Activated CD4-positive, alpha-beta T cell treated with anti-CD3 and anti-CD28 coated beads for 36 hours (primary cell): ENCODE results near the gene RIN3. TPM values are rescaled to one million over a fixed set of nuclear protein-coding genes. Genes with fewer than 3 reads are reported as not detected.
A peak's percentile ranks its signal among the peaks of the same experiment; 100 is the strongest.

ENCODE experiments used
- ATAC-seq: fragments of 200-7000 bp; cut with Tn5 transposase; one replicate; pipeline ENCODE4 v1.10.0; 2021; ENCODE audit warnings: mild to moderate bottlenecking, moderate library complexity
- CTCF ChIA-PET: fragments of 350-600 bp; sonication (Branson Sonifier 250); formaldehyde crosslinking; loops from one replicate; lab custom pipeline; 2021; ENCODE audit warnings: antibody characterized with exemption; lab: Charles Lee
- POLR2A ChIA-PET: fragments of 350-600 bp; sonication (Branson Sonifier 250); formaldehyde crosslinking; loops from one replicate; lab custom pipeline; 2021; ENCODE audit warnings: antibody characterized with exemption, inconsistent platforms; lab: Charles Lee
- DNase-seq: peaks from one replicate; pipeline ENCODE4 v3.0.0-alpha.2; 2020
- H3K27ac Mint-ChIP-seq: one replicate; pipeline ENCODE4 v1.8.0; 2021; ENCODE audit warnings: mixed read lengths
- H3K27me3 Mint-ChIP-seq: one replicate; pipeline ENCODE4 v1.8.0; 2021; ENCODE audit warnings: mixed read lengths
- H3K36me3 Mint-ChIP-seq: one replicate; pipeline ENCODE4 v1.8.0; 2021; ENCODE audit warnings: low read depth, mixed read lengths
- H3K4me1 Mint-ChIP-seq: one replicate; pipeline ENCODE4 v1.8.0; 2021; ENCODE audit warnings: mixed read lengths
- H3K4me3 Mint-ChIP-seq: one replicate; pipeline ENCODE4 v1.8.0; 2021; ENCODE audit warnings: mild to moderate bottlenecking, moderate library complexity, mixed read lengths
- H3K9me3 Mint-ChIP-seq: one replicate; pipeline ENCODE4 v1.8.0; 2021; ENCODE audit warnings: low read depth, mixed read lengths
- intact Hi-C, 2 experiments: fragments of 100-400 bp; cut with DNase I in 1 of 2; cut with micrococcal nuclease in 1 of 2; formaldehyde crosslinking; loops; one replicate each; pipeline versions ENCODE4 v1.14.2 to v1.15.1; 2022 to 2024; cut with DNase I, micrococcal nuclease
- total RNA-seq, 2 experiments: library from RNA; stranded (reverse); gene quantifications; one replicate each; pipeline ENCODE4 v1.2.3, GENCODE V29; 2021

The RIN3 gene
- total RNA-seq, 2 experiments from 2014 or later, result 23.1 to 26.4 TPM

GRCh38 chr14:92561906-92562479 is 48.4 kb downstream of the RIN3 start:
- Mint-ChIP-seq H3K4me1 (peaks cover 46% of the 10 kb centered on the region), H3K4me3 (no peak overlapping the region), H3K36me3 (peaks cover 11% of the 10 kb centered on the region), H3K9me3 (peaks cover 3% of the 10 kb centered on the region), H3K27me3 (no peaks in the 10 kb centered on the region), H3K27ac (no peak overlapping the region)
- ATAC-seq, result no peak
- CTCF ChIA-PET, result no interaction called here
- intact Hi-C loops, result loop anchor here (1.0 to 10.0 kb wide), 5 partner anchors 15 to 233 kb away; partner anchors contain the start of gene GOLGA5 (in 1 of the 2)
- DNase-seq, result no peak
- POLR2A ChIA-PET, result no interaction called here

GRCh38 chr14:92563359-92563758 is 49.8 kb downstream of the RIN3 start:
- Mint-ChIP-seq H3K9me3 (peaks cover 13% of the 10 kb centered on the region), H3K36me3 (peaks cover 17% of the 10 kb centered on the region), H3K27ac (no peak overlapping the region), H3K4me1 (peaks cover 34% of the 10 kb centered on the region), H3K4me3 (no peak overlapping the region), H3K27me3 (no peaks in the 10 kb centered on the region)
- peak; percentile 41 for DNase-seq
- intact Hi-C loops, result loop anchor here (1.0 to 10.0 kb wide), 6 partner anchors 13 to 231 kb away; partner anchors contain the start of gene GOLGA5 (in 1 of the 2)
- ChIA-PET POLR2A (no interaction called here), CTCF (interaction anchor here (0.8 to 1.7 kb wide), 5 partner anchors 9 to 119 kb away, joined by 3 to 6 read pairs (median 4); no protein-coding TSS in a partner anchor)
- peak; percentile 87 for ATAC-seq

GRCh38 chr14:92563765-92564285 is 50.2 kb downstream of the RIN3 start:
- ChIA-PET CTCF (interaction anchor here (0.7 to 1.7 kb wide), 6 partner anchors 9 to 118 kb away, joined by 3 to 6 read pairs (median 4); no protein-coding TSS in a partner anchor), POLR2A (no interaction called here)
- H3K36me3 Mint-ChIP-seq, result peaks cover 15% of the 10 kb centered on the region
- no peak for DNase-seq
- H3K27ac Mint-ChIP-seq, result no peak overlapping the region
- H3K4me3 Mint-ChIP-seq, result no peak overlapping the region
- no peak for ATAC-seq
- peaks cover 32% of the 10 kb centered on the region for H3K4me1 Mint-ChIP-seq
- no peaks in the 10 kb centered on the region for H3K27me3 Mint-ChIP-seq
- peaks cover 13% of the 10 kb centered on the region for H3K9me3 Mint-ChIP-seq
- intact Hi-C loops, result loop anchor here (1.0 to 10.0 kb wide), 6 partner anchors 13 to 231 kb away; partner anchors contain the start of gene GOLGA5 (in 1 of the 2)

- H3K27me3 Mint-ChIP-seq, result no peaks in the 10 kb centered on the region
- peaks cover 35% of the 10 kb centered on the region for H3K4me1 Mint-ChIP-seq
- no peak overlapping the region for H3K4me3 Mint-ChIP-seq
- H3K36me3 Mint-ChIP-seq, result peaks cover 15% of the 10 kb centered on the region
- ChIA-PET POLR2A (no interaction called here), CTCF (interaction anchor here (0.7 to 1.7 kb wide), 3 partner anchors 13 to 21 kb away, joined by 3 to 6 read pairs (median 4); no protein-coding TSS in a partner anchor)
- DNase-seq (no peak), ATAC-seq (no peak)
- intact Hi-C loops, result loop anchor here in 1 of 2 experiments (10.0 kb wide), 1 partner anchor 230 kb away; the partner anchor contains the start of gene GOLGA5
- H3K9me3 Mint-ChIP-seq, result peaks cover 13% of the 10 kb centered on the region
- no peak overlapping the region for H3K27ac Mint-ChIP-seq
Observed at GRCh38 chr14:92564344-92565039, 50.9 kb downstream of the RIN3 start.

- Mint-ChIP-seq H3K9me3 (peaks cover 13% of the 10 kb centered on the region), H3K4me3 (no peak overlapping the region), H3K4me1 (peaks cover 32% of the 10 kb centered on the region), H3K27me3 (no peaks in the 10 kb centered on the region), H3K27ac (no peak overlapping the region), H3K36me3 (peaks cover 15% of the 10 kb centered on the region)
- ATAC-seq, result no peak
- CTCF ChIA-PET, result interaction anchor here (0.6 to 1.4 kb wide), 3 partner anchors 9 to 42 kb away, joined by 4 to 5 read pairs (median 4); no protein-coding TSS in a partner anchor
- no peak for DNase-seq
- intact Hi-C loops, result loop anchor here in 1 of 2 experiments (10.0 kb wide), 1 partner anchor 230 kb away; the partner anchor contains the start of gene GOLGA5
- POLR2A ChIA-PET, result interaction anchor here (0.6 kb wide), 1 partner anchor 40 kb away, joined by 3 read pairs; no protein-coding TSS in a partner anchor
Observed at GRCh38 chr14:92565040-92565717, 51.6 kb downstream of the RIN3 start.

GRCh38 chr14:92565718-92566115 is 52.1 kb downstream of the RIN3 start:
- ATAC-seq, result no peak
- peaks cover 15% of the 10 kb centered on the region for H3K36me3 Mint-ChIP-seq
- no peaks in the 10 kb centered on the region for H3K27me3 Mint-ChIP-seq
- intact Hi-C loops, result loop anchor here in 1 of 2 experiments (10.0 kb wide), 1 partner anchor 229 kb away; the partner anchor contains the start of gene GOLGA5
- peaks cover 29% of the 10 kb centered on the region for H3K4me1 Mint-ChIP-seq
- H3K27ac Mint-ChIP-seq, result no peak overlapping the region
- POLR2A ChIA-PET, result interaction anchor here (0.6 kb wide), 1 partner anchor 39 kb away, joined by 3 read pairs; no protein-coding TSS in a partner anchor
- no peak for DNase-seq
- CTCF ChIA-PET, result interaction anchor here (0.6 to 1.4 kb wide), 5 partner anchors 10 to 319 kb away, joined by 3 to 5 read pairs (median 4); no protein-coding TSS in a partner anchor
- H3K4me3 Mint-ChIP-seq, result no peak overlapping the region
- peaks cover 13% of the 10 kb centered on the region for H3K9me3 Mint-ChIP-seq

GRCh38 chr14:92567173-92567725 is 53.7 kb downstream of the RIN3 start:
- CTCF ChIA-PET, result interaction anchor here (0.5 to 1.4 kb wide), 5 partner anchors 10 to 114 kb away, joined by 3 to 4 read pairs (median 3); no protein-coding TSS in a partner anchor
- Mint-ChIP-seq H3K27ac (no peak overlapping the region), H3K4me1 (peaks cover 24% of the 10 kb centered on the region), H3K9me3 (peaks cover 13% of the 10 kb centered on the region), H3K36me3 (peaks cover 15% of the 10 kb centered on the region), H3K4me3 (no peak overlapping the region), H3K27me3 (no peaks in the 10 kb centered on the region)
- intact Hi-C loops, result loop anchor here in 1 of 2 experiments (10.0 kb wide), 1 partner anchor 228 kb away; the partner anchor contains the start of gene GOLGA5
- no peak for DNase-seq
- no peak for ATAC-seq
- POLR2A ChIA-PET, result no interaction called here

GRCh38 chr14:92568621-92569479 is 55.3 kb downstream of the RIN3 start:
- CTCF ChIA-PET, result interaction anchor here (0.6 kb wide), 1 partner anchor 8 kb away, joined by 3 read pairs; no protein-coding TSS in a partner anchor
- Mint-ChIP-seq H3K4me3 (no peak overlapping the region), H3K27ac (peak overlapping the region; percentile 51), H3K27me3 (no peaks in the 10 kb centered on the region), H3K36me3 (peaks cover 15% of the 10 kb centered on the region), H3K4me1 (peaks cover 12% of the 10 kb centered on the region), H3K9me3 (peaks cover 13% of the 10 kb centered on the region)
- POLR2A ChIA-PET, result interaction anchor here (0.6 kb wide), 3 partner anchors 21 to 108 kb away, joined by 3 read pairs; no protein-coding TSS in a partner anchor
- peak; percentile 33 for DNase-seq
- ATAC-seq, result peak; percentile 82
- intact Hi-C loops, result loop anchor here in 1 of 2 experiments (10.0 kb wide), 1 partner anchor 226 kb away; the partner anchor contains the start of gene GOLGA5

GRCh38 chr14:92570674-92571262 is 57.2 kb downstream of the RIN3 start:
- no peak for DNase-seq
- ChIA-PET POLR2A (no interaction called here), CTCF (no interaction called here)
- H3K4me3 Mint-ChIP-seq, result no peak overlapping the region
- no peak overlapping the region for H3K27ac Mint-ChIP-seq
- ATAC-seq, result no peak
- peaks cover 20% of the 10 kb centered on the region for H3K4me1 Mint-ChIP-seq
- intact Hi-C loops, result no loop called here
- peaks cover 15% of the 10 kb centered on the region for H3K36me3 Mint-ChIP-seq
- H3K27me3 Mint-ChIP-seq, result no peaks in the 10 kb centered on the region
- peaks cover 13% of the 10 kb centered on the region for H3K9me3 Mint-ChIP-seq
